DOHH2 (cell line): Measurements from ENCODE around the gene NIN.

ENCODE experiments used
- EZH2phosphoT487 ChIP-seq: fragments of 200-600 bp; sonication (generic); IDR thresholded peaks from 2 replicates; pipeline ENCODE4 v1.6.1; 2017; ENCODE audit warnings: borderline replicate concordance, mild to moderate bottlenecking, antibody characterized with exemption, low read length, moderate library complexity, mixed read lengths
- TF ChIP-seq, protein P1 (sequence below): fragments of 200-600 bp; sonication (generic); IDR thresholded peaks from one replicate; pipeline ENCODE4 v1.5.1; 2014; ENCODE audit warnings: antibody characterized with exemption, mild to moderate bottlenecking, low read depth, low read length; ENCODE audit not compliant: poor library complexity, severe bottlenecking

DNA sequence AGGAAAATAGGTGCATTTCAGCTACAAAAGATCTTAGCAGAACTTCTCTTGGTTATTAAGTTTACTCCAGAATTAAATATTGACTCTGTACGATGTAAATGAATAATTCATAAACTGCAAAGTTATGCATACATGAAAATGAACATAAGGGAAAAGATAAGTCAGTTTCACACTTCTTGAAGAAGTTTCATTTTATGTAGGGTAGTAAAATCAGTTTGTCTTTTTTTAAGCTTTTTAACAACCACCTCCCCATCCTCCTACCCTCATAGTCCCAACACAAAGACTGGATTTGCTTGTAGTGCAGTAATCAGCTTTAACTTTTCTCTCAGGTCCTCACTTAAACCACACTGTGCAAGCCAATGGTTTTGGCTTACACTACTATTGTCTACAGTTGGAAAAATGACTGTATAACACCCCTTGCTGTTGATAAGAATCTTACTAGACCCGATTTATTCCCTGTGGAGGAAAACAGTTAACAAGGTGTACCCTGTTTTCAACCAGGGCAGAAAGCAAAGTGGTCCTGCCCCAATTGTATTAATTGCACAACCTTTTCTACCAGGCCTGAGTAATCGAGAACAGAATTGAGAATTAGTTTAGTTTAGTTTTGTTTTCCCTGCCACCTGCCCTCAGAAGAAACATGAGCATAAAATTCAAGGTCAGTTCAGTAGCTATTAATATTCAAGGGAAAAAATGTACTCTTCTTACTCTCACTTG, 44.1 kb downstream of the NIN start:
- TF ChIP-seq, protein P1, sequence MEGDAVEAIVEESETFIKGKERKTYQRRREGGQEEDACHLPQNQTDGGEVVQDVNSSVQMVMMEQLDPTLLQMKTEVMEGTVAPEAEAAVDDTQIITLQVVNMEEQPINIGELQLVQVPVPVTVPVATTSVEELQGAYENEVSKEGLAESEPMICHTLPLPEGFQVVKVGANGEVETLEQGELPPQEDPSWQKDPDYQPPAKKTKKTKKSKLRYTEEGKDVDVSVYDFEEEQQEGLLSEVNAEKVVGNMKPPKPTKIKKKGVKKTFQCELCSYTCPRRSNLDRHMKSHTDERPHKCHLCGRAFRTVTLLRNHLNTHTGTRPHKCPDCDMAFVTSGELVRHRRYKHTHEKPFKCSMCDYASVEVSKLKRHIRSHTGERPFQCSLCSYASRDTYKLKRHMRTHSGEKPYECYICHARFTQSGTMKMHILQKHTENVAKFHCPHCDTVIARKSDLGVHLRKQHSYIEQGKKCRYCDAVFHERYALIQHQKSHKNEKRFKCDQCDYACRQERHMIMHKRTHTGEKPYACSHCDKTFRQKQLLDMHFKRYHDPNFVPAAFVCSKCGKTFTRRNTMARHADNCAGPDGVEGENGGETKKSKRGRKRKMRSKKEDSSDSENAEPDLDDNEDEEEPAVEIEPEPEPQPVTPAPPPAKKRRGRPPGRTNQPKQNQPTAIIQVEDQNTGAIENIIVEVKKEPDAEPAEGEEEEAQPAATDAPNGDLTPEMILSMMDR, result no peak
- no peak for TF ChIP-seq EZH2phosphoT487
